DMS53 treated with DMSO at 0.1 percent for 48 hours (cell line): Measurements from ENCODE around the gene COL25A1.

ENCODE experiments used
- DNase-seq: peaks from one replicate; lab custom pipeline; 2025; ENCODE audit not compliant: unreplicated experiment; lab: John Stamatoyannopoulos, UW

Gene COL25A1

DNA sequence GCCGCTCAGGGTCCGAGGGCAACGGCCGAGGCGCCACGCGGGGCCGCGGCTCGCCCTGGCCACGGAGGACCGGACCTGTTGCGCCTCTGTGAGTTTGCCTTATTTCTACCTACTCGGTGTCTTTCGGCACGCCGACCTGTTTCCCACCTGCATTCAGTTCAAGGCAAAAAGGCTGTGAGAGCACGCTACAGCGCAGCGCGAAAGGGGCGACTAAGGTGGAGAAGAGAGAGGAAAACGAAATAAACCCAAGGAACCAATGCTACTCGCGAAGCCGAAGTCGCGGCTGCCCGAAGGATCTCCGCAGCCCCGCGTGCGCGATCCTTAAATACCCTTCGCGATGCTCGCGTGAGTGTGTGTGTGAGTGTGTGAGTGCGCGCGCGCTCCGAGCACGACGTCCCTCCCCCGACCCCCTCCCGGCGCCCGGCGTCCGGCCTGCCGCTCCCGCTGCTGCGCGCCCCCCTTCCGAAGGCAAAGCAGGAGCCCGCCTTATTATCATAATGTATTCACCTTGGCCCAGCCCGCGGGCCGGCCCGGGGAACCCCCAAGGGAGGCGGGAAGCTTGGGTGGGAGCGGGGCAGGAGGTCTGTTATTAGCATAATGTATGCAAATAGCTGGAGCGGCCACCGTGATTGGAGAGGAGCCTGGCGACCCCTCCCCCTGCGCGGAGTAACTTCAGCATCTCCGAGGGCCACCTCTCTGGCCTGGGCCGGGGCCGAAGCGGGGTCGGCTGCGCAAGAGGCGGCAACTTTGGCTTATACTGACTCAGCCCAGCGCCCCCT, at the start of gene COL25A1:
TSS of gene COL25A1 (minus strand) at position 298 of the 779 bp plus-strand sequence.
- DNase-seq, result peak; percentile 33

- no peak for DNase-seq
These were observed 47.7 kb upstream of the COL25A1 start for GRCh38 chr4:109350121-109350520.

DNA sequence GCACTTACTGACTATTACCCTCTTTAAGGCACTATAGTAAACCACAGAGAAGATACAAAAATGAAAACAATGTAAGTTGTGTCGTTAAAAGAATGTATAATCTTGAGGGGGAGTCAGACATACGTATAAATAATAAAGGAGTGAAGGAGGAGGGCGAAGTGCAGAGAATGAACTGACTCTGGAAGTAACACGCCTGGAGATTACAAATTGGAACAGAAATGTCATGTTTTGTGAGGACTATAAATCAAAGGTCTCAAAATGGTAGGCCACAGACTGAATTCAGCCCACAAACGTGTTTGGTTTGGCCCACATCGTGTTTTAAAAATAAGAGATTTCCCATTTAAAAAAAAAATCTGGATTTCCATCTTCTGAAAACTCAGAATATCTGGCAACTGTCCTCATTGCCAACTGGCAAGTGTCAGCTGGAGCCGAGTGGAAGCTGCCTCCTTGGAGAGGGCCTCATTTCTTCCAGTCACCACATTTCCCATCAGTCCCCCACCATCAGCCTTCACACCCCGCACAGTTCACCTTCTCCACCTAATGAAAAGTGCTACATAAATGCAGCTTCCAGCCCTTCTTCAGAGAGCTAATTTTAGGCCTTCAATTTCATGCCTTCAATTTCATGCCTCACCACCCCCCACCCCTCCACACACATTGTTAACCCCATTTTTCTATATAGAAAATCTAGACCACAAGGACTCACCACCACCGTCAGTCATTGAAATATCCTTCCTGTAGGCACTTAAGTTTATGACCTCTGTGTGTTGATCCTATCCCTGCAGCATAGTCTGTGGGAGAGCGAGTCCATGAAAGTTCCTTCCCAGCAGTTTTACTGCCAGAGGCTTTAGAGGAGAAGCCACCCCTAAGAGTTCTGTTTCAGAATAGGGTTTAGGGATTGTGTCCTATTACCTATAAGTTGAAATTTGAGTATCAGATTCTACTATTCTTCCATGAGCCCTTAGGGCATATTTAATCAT, 32.0 kb upstream of the COL25A1 start:
- no peak for DNase-seq

DNA sequence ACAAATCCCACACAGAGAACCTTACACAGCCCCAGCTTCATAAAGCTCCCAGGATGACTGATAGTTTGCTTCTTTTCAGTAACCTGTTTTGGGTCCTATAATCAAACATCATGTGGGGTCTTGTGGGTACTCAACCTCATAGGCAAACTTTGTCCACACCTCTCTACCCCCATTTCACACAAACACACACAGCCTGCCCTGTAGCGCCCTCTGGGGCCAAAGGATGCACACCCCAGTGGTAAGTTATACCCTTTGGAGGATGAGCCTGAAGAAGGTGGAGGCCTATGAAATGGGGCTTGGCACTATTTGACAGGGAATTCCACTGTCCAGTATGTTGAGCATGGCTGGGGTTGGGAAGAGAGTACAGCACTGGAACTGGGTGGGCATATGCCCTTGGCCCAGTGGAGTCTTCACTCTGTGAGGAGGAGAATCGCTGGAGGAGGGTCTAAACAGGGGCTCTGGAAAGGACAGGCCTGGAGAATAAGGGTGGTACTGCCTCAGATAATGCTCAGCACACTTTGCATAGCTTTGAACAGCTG, 30.5 kb upstream of the COL25A1 start:
- DNase-seq, result no peak

DNA sequence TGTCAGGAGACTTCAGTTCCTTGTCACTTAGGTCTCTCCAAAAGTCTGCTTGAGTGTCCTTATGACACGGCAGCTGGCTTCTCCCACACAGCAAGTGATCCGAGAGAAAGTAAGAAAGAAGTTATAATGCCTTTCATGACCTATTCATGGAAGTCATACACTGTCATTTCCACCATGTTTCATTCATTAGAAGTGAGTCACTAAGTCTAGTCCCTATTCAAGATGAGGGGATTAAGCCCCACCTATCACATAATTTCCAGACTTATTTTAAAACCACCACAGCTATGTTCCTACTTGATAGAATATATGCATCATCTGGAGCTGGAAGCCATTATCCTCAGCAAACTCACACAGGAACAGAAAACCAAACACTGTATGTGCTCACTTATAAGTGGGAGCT, 25.2 kb upstream of the COL25A1 start:
- no peak for DNase-seq

DNA sequence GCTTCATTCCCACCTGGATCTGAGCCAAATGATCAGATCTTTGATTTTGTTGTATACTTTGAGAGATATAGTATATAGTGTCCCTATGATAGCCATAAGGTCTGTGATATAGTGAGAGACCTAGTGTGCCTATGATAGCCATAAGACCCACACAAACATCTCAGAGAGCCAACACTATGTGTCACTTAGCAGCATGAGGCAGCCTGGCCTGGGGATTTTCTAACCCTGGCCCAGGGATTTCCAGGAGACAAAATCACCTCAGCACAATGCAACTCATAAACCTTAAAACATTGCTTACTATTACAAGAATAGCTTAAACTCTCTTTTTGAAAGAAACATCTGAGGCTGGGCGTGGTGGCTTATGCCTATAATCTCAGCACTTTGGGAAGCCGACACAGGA, 23.2 kb upstream of the COL25A1 start:
- DNase-seq, result no peak

- no peak for DNase-seq
These were observed 20.9 kb upstream of the COL25A1 start for GRCh38 chr4:109323348-109323747.

GRCh38 chr4:109321232-109321631, 18.8 kb upstream of the COL25A1 start:
- DNase-seq, result no peak

DNA sequence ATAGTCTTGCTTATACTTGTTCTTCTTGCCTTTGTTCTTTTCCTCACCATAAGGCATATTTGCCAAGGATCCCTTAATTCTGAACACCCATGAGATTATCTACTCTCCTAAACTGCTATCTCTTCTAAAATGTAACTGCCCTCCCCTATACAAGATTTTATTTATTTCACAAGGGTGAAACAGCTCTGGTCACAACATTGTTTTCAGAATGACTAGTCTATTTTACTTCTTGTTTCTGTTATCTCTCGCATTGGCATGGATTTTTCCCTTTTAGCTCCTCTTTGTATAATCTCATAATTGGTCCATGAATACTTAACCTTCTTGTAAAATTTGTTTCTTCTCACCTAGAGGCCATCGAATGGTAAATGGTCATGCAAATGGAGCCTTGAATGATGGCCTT, 17.2 kb upstream of the COL25A1 start:
- no peak for DNase-seq

DNA sequence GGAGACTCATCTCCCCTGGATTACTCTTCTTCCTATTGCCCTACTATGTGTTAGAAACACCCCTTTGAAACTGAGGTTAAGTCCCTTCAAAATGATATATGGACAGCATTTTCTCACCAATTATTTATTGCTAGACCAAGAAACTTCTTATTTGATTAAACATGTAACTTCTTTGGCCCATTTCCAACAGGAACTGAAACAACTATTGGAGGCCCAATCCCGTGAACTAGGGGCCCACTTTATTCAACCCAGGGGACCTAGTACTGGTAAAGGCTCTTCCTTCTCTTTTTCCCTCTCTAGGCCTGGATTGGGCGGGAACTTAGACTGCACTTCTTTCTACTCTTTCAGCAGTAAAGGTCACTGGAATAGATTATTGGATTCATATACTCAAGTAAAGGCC, 16.7 kb upstream of the COL25A1 start:
- no peak for DNase-seq

GRCh38 chr4:109315818-109316217, 13.4 kb upstream of the COL25A1 start:
- no peak for DNase-seq

- no peak for DNase-seq
These were observed 12.9 kb upstream of the COL25A1 start for GRCh38 chr4:109315341-109315740.

GRCh38 chr4:109313168-109314133, 11.0 kb upstream of the COL25A1 start:
- no peak for DNase-seq

- no peak for DNase-seq
These were observed 660 bp upstream of the COL25A1 start for GRCh38 chr4:109303140-109303496.

DNA sequence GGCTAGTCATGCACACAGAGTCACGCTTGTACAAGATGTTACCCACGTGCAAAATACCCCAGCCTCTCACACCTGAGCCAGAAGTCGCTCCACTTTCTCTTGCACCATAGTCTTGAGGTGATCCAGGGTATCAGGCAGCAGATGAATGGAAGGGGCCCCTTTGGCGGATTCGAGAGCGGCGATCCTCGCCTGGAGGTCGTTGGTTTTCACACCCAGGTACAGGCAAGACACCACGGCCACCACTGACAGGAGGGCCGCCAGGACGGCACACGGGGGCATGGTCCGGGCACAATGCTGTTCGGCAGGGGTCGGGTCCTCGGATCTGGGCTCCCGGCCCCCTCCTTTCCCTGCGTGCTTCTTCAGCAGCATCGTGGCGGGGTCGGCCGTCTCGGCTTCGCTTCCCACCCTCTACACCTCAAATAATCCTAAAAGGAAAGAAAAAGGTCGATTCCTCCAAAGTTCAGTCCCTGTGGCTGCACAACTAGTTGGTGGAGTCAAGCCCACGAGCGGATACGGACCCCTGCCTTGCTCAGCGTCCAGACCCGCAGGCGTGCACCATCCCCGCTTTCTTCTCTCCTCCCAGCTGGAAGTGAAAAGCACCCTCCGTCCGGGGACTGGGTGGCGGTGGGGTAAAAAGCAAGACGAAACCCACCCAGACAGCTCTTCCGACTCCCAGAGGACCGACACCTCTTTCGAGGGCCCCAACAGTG, 652 bp downstream of the COL25A1 start:
- no peak for DNase-seq

DNA sequence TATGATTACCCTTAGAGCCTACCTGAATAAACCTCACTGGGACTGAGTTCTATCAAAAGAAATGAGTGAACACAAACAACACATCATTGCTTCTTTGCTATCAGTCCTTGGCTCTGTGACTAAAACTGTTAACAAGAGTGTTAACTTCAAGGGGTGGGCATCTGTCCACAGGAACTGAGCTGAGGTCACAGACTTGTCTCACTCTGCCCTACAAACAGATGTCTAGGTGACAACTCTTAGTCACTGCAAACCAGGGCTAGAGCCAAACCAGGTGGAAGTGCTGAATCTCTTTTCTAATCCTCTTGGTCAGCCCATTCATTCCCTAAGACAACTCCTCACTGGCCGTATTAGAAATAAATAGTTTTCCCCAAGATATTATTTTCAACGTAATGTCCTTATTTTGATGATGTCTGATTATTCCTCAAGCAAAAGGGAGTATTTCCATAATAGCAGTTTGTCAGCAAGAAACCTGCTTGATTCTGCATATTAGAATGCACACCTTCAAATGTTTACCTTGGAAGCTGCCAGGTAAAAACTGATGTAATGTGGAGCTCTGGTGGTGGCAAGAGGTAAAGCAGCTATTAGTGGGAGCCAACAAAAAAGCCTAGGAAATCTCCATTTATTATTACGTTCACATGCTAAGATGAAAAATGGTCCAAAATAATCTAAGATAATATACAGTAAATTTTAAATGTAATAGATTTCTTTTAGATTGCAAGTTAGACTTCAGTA, 4.0 kb downstream of the COL25A1 start:
- peak; percentile 42 for DNase-seq

DNA sequence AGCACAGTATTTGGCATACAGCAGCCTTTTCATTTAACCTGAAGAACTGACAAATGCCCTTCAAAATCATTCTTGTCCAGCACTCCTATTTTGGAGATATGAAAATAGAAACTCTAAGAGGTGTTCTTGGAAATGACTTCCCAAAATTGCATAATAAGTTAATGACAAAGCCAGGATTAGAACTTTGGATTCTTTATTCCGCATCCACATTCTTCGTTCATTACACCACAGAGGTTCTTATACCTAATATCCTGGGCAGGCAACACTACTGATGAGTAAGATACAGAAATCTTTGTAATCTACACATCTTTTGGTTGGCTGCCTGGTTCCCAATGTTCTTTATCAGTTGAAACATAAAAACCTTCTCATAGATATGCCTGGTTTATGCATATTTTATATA, 5.9 kb downstream of the COL25A1 start:
- no peak for DNase-seq

- no peak for DNase-seq
These were observed 7.4 kb downstream of the COL25A1 start for GRCh38 chr4:109295081-109295480.

GRCh38 chr4:109294468-109295020, 7.9 kb downstream of the COL25A1 start:
- no peak for DNase-seq
